A549 treated with DMSO at 1 μM for 4 hours (cell line): ENCODE results near the gene SLC48A1. TPM values are rescaled to one million over a fixed set of nuclear protein-coding genes. Genes with fewer than 3 reads are reported as not detected.

Source experiments
- total RNA-seq: library from RNA; stranded (reverse); fragments of 200-300 nt; extraction: Qiagen RNA extraction; gene quantifications from 5 replicates; pipeline ENCODE4 v1.2.3, GENCODE V29; 2022; ENCODE audit warnings: low read depth

Gene SLC48A1
- 23.0 to 34.5 TPM (median 30.0 TPM) in 5 replicates for total RNA-seq

GRCh38 chr12:47773062-47773857 lies at the start of gene SLC48A1:
TSS of gene SLC48A1 (plus strand) at chr12:47773238. CDS start at chr12:47773305, 67 bp downstream.

GRCh38 chr12:47725091-47725772 lies 47.8 kb upstream of the SLC48A1 start, which contains the start of gene ENDOU:
TSS of gene ENDOU (minus strand) at chr12:47725490. CDS start at chr12:47725413, 77 bp downstream.

GRCh38 chr12:47758834-47759690 lies 14.0 kb upstream of the SLC48A1 start, which contains the start of gene RAPGEF3:
TSS of gene RAPGEF3 (minus strand) at chr12:47758880. CDS start at chr12:47758556, 324 bp downstream.

GRCh38 chr12:47819896-47820630 lies 47.0 kb downstream of the SLC48A1 start, which contains the start of gene HDAC7:
TSS of gene HDAC7 (minus strand) at chr12:47819903. CDS start at chr12:47819785, 118 bp downstream.

Other genes starting within 250 kb of the SLC48A1 start
- 39.9 to 54.2 TPM (median 47.8 TPM) in 5 replicates for gene RPAP3, start 67.2 kb upstream of the SLC48A1 start, total RNA-seq
- not detected in 5 replicates for gene ENDOU, start 47.7 kb upstream of the SLC48A1 start, total RNA-seq
- 0.43 to 1.2 TPM (median 0.80 TPM) in 5 replicates for gene RAPGEF3, start 14.4 kb upstream of the SLC48A1 start, total RNA-seq
- gene HDAC7, start 46.7 kb downstream of the SLC48A1 start, total RNA-seq, result 40.7 to 51.6 TPM (median 46.7 TPM) in 5 replicates
- gene VDR, start 131.8 kb downstream of the SLC48A1 start, total RNA-seq, result 3.5 to 4.6 TPM (median 3.7 TPM) in 5 replicates
- gene TMEM106C, start 190.4 kb downstream of the SLC48A1 start, total RNA-seq, result 119 to 129 TPM (median 126 TPM) in 5 replicates
- gene COL2A1, start 231.2 kb downstream of the SLC48A1 start, total RNA-seq, result 0.02 to 0.18 TPM (median 0.08 TPM) in 5 replicates